Lower leg skin (tissue), 4 donors: Measurements from ENCODE around the gene SMIM1. TPM values are rescaled to one million over a fixed set of nuclear protein-coding genes. Genes with fewer than 3 reads are reported as not detected.

Source experiments
- DNase-seq, 2 donors: peaks; one replicate each; pipeline ENCODE4 v3.0.0-alpha.2; 2019; ENCODE audit warnings: low spot score in 2 of 2
- H3K4me3 ChIP-seq: fragments of 200-600 bp; sonication (generic); 2 replicates; pipeline ENCODE4 v1.5.1; 2017; ENCODE audit warnings: mild to moderate bottlenecking, low read depth; ENCODE audit not compliant: poor library complexity, severe bottlenecking
- CTCF ChIP-seq, 3 donors: fragments of 450-650 bp; IDR thresholded peaks; one replicate each; pipeline ENCODE4 v1.5.1; 2016; ENCODE audit warnings: antibody characterized with exemption in 3 of 3, mild to moderate bottlenecking in 3 of 3, moderate library complexity in 2 of 3
- POLR2A ChIP-seq, 2 donors: fragments of 450-650 bp; IDR thresholded peaks; one replicate each; pipeline ENCODE4 v1.6.1; 2016 to 2017; ENCODE audit warnings: antibody characterized with exemption in 2 of 2, mild to moderate bottlenecking in 1 of 2, moderate library complexity in 1 of 2
- WGBS, 2 donors: methylation state at CpG; one replicate each; pipeline ENCODE4 v1.1.5; 2018; 5-methylcytosine and 5-hydroxymethylcytosine counted together
- intact Hi-C: fragments of 100-400 bp; cut with DNase I; formaldehyde crosslinking; loops from one replicate; pipeline ENCODE4 v1.15.0; 2023; ENCODE audit warnings: low total_unique reads
- total RNA-seq, 4 donors: library from RNA; depleted of rRNA; stranded (reverse); fragments of >200 nt; gene quantifications; one replicate each; pipeline ENCODE4 v1.1.0, GENCODE V29; 2016

The SMIM1 gene
- total RNA-seq, 4 donors from 2014 or later: 1.6 to 8.7 (median 3.6) TPM

GRCh38 chr1:3786468-3787348 is 14.2 kb downstream of the SMIM1 start:
- intact Hi-C loops: no loop called here
- no peak overlapping the region for H3K4me3 ChIP-seq
- WGBS, 2 donors: 91 to 92% methylated on average over 45 of the region's 45 CpGs
- TF ChIP-seq CTCF (IDR thresholded peaks at IDR 0.05) (no peak), POLR2A (IDR thresholded peaks at IDR 0.05) (no peak)
- DNase-seq: no peak

GRCh38 chr1:3787349-3787715 is 14.8 kb downstream of the SMIM1 start:
- intact Hi-C loops: no loop called here
- DNase-seq: no peak
- WGBS, 2 donors: 80 to 86% methylated on average over 10 of the region's 10 CpGs
- no peak for TF ChIP-seq CTCF (IDR thresholded peaks at IDR 0.05)
- TF ChIP-seq POLR2A (IDR thresholded peaks at IDR 0.05): no peak
- no peak overlapping the region for H3K4me3 ChIP-seq

- H3K4me3 ChIP-seq: no peak overlapping the region
- no peak for DNase-seq
- intact Hi-C loops: no loop called here
- 91 to 95% methylated on average over 21 to 26 of the region's 26 CpGs for WGBS, 2 donors
- TF ChIP-seq POLR2A (IDR thresholded peaks at IDR 0.05): no peak
- TF ChIP-seq CTCF (IDR thresholded peaks at IDR 0.05): no peak
Measured at GRCh38 chr1:3787745-3788605, 15.4 kb downstream of the SMIM1 start.

- H3K4me3 ChIP-seq: no peak overlapping the region
- 63 to 77% methylated on average over 14 to 16 of the region's 16 CpGs for WGBS, 2 donors
- no peak for DNase-seq
- intact Hi-C loops: no loop called here
- TF ChIP-seq CTCF (IDR thresholded peaks at IDR 0.05) (no peak), POLR2A (IDR thresholded peaks at IDR 0.05) (no peak)
Measured at GRCh38 chr1:3788756-3789420, 16.3 kb downstream of the SMIM1 start.

- no peak overlapping the region for H3K4me3 ChIP-seq
- DNase-seq: no peak
- intact Hi-C loops: no loop called here
- TF ChIP-seq CTCF (IDR thresholded peaks at IDR 0.05): no peak
- no peak for TF ChIP-seq POLR2A (IDR thresholded peaks at IDR 0.05)
- WGBS, 2 donors: 80 to 84% methylated on average over 33 to 34 of the region's 34 CpGs
Measured at GRCh38 chr1:3789421-3790300, 17.1 kb downstream of the SMIM1 start.
